GM23248 (cell line): Measurements from ENCODE around the gene HOXA3.

Source experiments
- EZH2 ChIP-seq: fragments of 200-600 bp; sonication (generic); IDR thresholded peaks from 2 replicates; pipeline ENCODE4 v1.6.1; 2018; ENCODE audit warnings: antibody characterized with exemption, mild to moderate bottlenecking; ENCODE audit not compliant: insufficient read depth, poor library complexity, severe bottlenecking
- EZH2phosphoT487 ChIP-seq: fragments of 200-600 bp; sonication (generic); IDR thresholded peaks from 2 replicates; pipeline ENCODE4 v1.6.1; 2018; ENCODE audit warnings: antibody characterized with exemption, moderate library complexity, mild to moderate bottlenecking, low read depth; ENCODE audit not compliant: insufficient read depth

- no peak for TF ChIP-seq EZH2
- TF ChIP-seq EZH2phosphoT487: no peak
Measured at GRCh38 chr7:27199849-27200760, 47.7 kb upstream of the HOXA3 start, which contains the start of gene HOXA13.
